Fibroblast of lung (primary cell): ENCODE results near the gene TNFRSF11A.

Experiments used
- CTCF ChIP-seq, 2 donors: IDR thresholded peaks in 1 of 2; conservative IDR thresholded peaks in 1 of 2; 1 replicate in 1 of 2; 2 replicates in 1 of 2; pipeline ENCODE4 v1.5.1; 2011 to 2012; ENCODE audit warnings: low read length in 2 of 2, control low read depth in 1 of 2, inconsistent platforms in 1 of 2, low read depth in 1 of 2, mild to moderate bottlenecking in 1 of 2
- EZH2 ChIP-seq: IDR thresholded peaks from 2 replicates; pipeline ENCODE4 v1.5.1; 2012; ENCODE audit warnings: low read length, control low read depth, mild to moderate bottlenecking; ENCODE audit errors: missing control alignments

GRCh38 chr18:62288665-62289008 is 36.5 kb upstream of the TNFRSF11A start:
- TF ChIP-seq CTCF (conservative IDR thresholded peaks at IDR 0.05 in 1 of 2, IDR thresholded peaks at IDR 0.05 in 1 of 2; ENCODE audit: low read depth in 1 of 2, low read length in 2 of 2) (no peak), EZH2 (no peak)
